GM23338 (cell line): Measurements from ENCODE around the gene PLCXD3. TPM values are rescaled to one million over a fixed set of nuclear protein-coding genes. Genes with fewer than 3 reads are reported as not detected.

Source experiments
- ATAC-seq: fragments of 200-7000 bp; cut with Tn5 transposase; 3 replicates; pipeline ENCODE4 v1.9.1; 2020
- DNase-seq: peaks from one replicate; pipeline ENCODE4 v3.0.0-alpha.2; 2015; ENCODE audit warnings: low spot score
- H2AFZ ChIP-seq: fragments of 200-600 bp; sonication (generic); 2 replicates; pipeline ENCODE4 v1.8.0; 2016; ENCODE audit warnings: antibody characterized with exemption, mild to moderate bottlenecking, moderate library complexity
- H3F3A ChIP-seq: fragments of 200-600 bp; sonication (generic); replicated peaks from 2 replicates; pipeline ENCODE4 v1.8.0; 2017; ENCODE audit warnings: antibody characterized with exemption, mixed run types, low read depth
- H3K27ac ChIP-seq: fragments of 200-600 bp; sonication (generic); 2 replicates; pipeline ENCODE4 v1.6.1; 2016; ENCODE audit warnings: low read depth
- H3K27me3 ChIP-seq: fragments of 200-600 bp; sonication (generic); 2 replicates; pipeline ENCODE4 v1.8.0; 2016; ENCODE audit warnings: mild to moderate bottlenecking, mixed run types, moderate library complexity; ENCODE audit not compliant: insufficient read depth
- H3K36me3 ChIP-seq: fragments of 200-600 bp; sonication (generic); 2 replicates; pipeline ENCODE4 v1.8.0; 2016; ENCODE audit warnings: mild to moderate bottlenecking; ENCODE audit not compliant: insufficient read depth
- H3K4me1 ChIP-seq: fragments of 200-600 bp; sonication (generic); 2 replicates; pipeline ENCODE4 v1.8.0; 2016; ENCODE audit warnings: mild to moderate bottlenecking, moderate library complexity; ENCODE audit not compliant: insufficient read depth
- H3K4me2 ChIP-seq: fragments of 200-600 bp; sonication (generic); 2 replicates; pipeline ENCODE4 v1.7.1; 2017; ENCODE audit warnings: mixed run types
- H3K4me3 ChIP-seq: fragments of 200-600 bp; sonication (generic); 2 replicates; pipeline ENCODE4 v1.6.1; 2016; ENCODE audit warnings: mixed run types
- H3K79me2 ChIP-seq: fragments of 200-600 bp; sonication (generic); replicated peaks from 2 replicates; pipeline ENCODE4 v1.8.0; 2017; ENCODE audit warnings: mild to moderate bottlenecking; ENCODE audit not compliant: insufficient read depth
- H3K9me2 ChIP-seq: fragments of 200-600 bp; sonication (generic); 2 replicates; pipeline ENCODE4 v1.8.0; 2017; ENCODE audit not compliant: insufficient read depth
- H4K20me1 ChIP-seq: fragments of 200-600 bp; sonication (generic); replicated peaks from 2 replicates; pipeline ENCODE4 v1.8.0; 2017; ENCODE audit warnings: mild to moderate bottlenecking; ENCODE audit not compliant: insufficient read depth
- H3K27ac Mint-ChIP-seq: 2 replicates; pipeline ENCODE4 v1.8.0; 2020; ENCODE audit warnings: inconsistent platforms, mild to moderate bottlenecking, moderate library complexity, mixed read lengths
- H3K27me3 Mint-ChIP-seq: 3 replicates; pipeline ENCODE4 v1.8.0; 2022; ENCODE audit warnings: low read depth, mild to moderate bottlenecking, moderate library complexity, mixed read lengths, inconsistent platforms; ENCODE audit not compliant: insufficient read depth, poor library complexity
- H3K36me3 Mint-ChIP-seq: 3 replicates; pipeline ENCODE4 v1.8.0; 2021; ENCODE audit warnings: low read depth, mild to moderate bottlenecking, inconsistent platforms, moderate library complexity, mixed read lengths
- H3K4me1 Mint-ChIP-seq: 3 replicates; pipeline ENCODE4 v1.8.0; 2020; ENCODE audit warnings: mild to moderate bottlenecking, inconsistent platforms, mixed read lengths
- H3K4me3 Mint-ChIP-seq: 3 replicates; pipeline ENCODE4 v1.8.0; 2021; ENCODE audit warnings: moderate library complexity, mild to moderate bottlenecking, inconsistent platforms, mixed read lengths
- H3K9me3 Mint-ChIP-seq: 3 replicates; pipeline ENCODE4 v1.8.0; 2020; ENCODE audit warnings: moderate library complexity, mild to moderate bottlenecking, inconsistent platforms, mixed read lengths
- CREB1 ChIP-seq: fragments of 250-450 bp; sonication (Bioruptor Pico); IDR thresholded peaks from 2 replicates; pipeline ENCODE4 v1.5.0; 2020; ENCODE audit warnings: low read depth, mild to moderate bottlenecking, moderate library complexity
- ETS1 ChIP-seq: IDR thresholded peaks from 2 replicates; pipeline ENCODE4 v1.6.1; 2016; ENCODE audit warnings: antibody characterized with exemption
- EZH2 ChIP-seq: fragments of 200-600 bp; sonication (generic); IDR thresholded peaks from one replicate; pipeline ENCODE4 v1.8.0; 2017; ENCODE audit warnings: antibody characterized with exemption, mild to moderate bottlenecking, low read depth; ENCODE audit not compliant: unreplicated experiment
- EZH2phosphoT487 ChIP-seq: fragments of 200-600 bp; sonication (generic); IDR thresholded peaks from one replicate; pipeline ENCODE4 v1.8.1; 2018; ENCODE audit warnings: antibody characterized with exemption; ENCODE audit not compliant: unreplicated experiment
- JUNB ChIP-seq: IDR thresholded peaks from one replicate; pipeline ENCODE4 v1.6.1; 2016; ENCODE audit warnings: antibody characterized with exemption; ENCODE audit not compliant: unreplicated experiment
- NANOG ChIP-seq: IDR thresholded peaks from 2 replicates; pipeline ENCODE4 v1.6.1; 2016; ENCODE audit warnings: antibody characterized with exemption, borderline replicate concordance
- POLR2AphosphoS5 ChIP-seq: IDR thresholded peaks from 2 replicates; pipeline ENCODE4 v1.6.1; 2016; ENCODE audit warnings: antibody characterized with exemption, low read depth
- STAT1 ChIP-seq: IDR thresholded peaks from one replicate; pipeline ENCODE4 v1.6.1; 2016; ENCODE audit warnings: antibody characterized with exemption; ENCODE audit not compliant: unreplicated experiment
- ZNF114 ChIP-seq: fragments of 250-450 bp; sonication (Bioruptor Pico); IDR thresholded peaks from 2 replicates; pipeline ENCODE4 v1.5.0; 2020; ENCODE audit warnings: mild to moderate bottlenecking, moderate library complexity
- ZNF331 ChIP-seq: fragments of 250-450 bp; sonication (Bioruptor Pico); IDR thresholded peaks from 2 replicates; pipeline ENCODE4 v1.5.0; 2020; ENCODE audit warnings: low read depth, mild to moderate bottlenecking, moderate library complexity
- polyA plus RNA-seq: library from polyadenylated mRNA; unstranded; fragments of >200 nt; fragmentation: Nextera tagmentation; extraction: Ambion mirVana; gene quantifications from 2 replicates; pipeline ENCODE4 v1.2.1, GENCODE V29; 2016
- total RNA-seq: library from RNA; depleted of rRNA; stranded (reverse); fragments of >200 nt; shearing (Covaris generic); gene quantifications from 2 replicates; pipeline ENCODE4 v1.2.3, GENCODE V29; 2014
- TF ChIP-seq, protein P1 (sequence below), 2 experiments: fragments of 200-600 bp in 1 of 2; sonication (generic) in 1 of 2; conservative IDR thresholded peaks; 2 replicates each; pipeline versions ENCODE4 v1.5.1 to v1.6.1; 2016 to 2017; ENCODE audit warnings: antibody characterized with exemption in 2 of 2, low read depth in 2 of 2, mild to moderate bottlenecking in 2 of 2, moderate library complexity in 1 of 2
- TF ChIP-seq, protein P2 (sequence below): fragments of 250-450 bp; sonication (Bioruptor Pico); IDR thresholded peaks from 2 replicates; pipeline ENCODE4 v1.5.0; 2020; ENCODE audit warnings: mild to moderate bottlenecking, moderate library complexity
- TF ChIP-seq, protein P3 (sequence below): IDR thresholded peaks from one replicate; pipeline ENCODE4 v1.6.1; 2018; ENCODE audit warnings: antibody characterized with exemption; ENCODE audit not compliant: unreplicated experiment

Gene PLCXD3
- total and polyA plus RNA-seq, 2 experiments from 2014 or later, result 0.03 TPM

DNA sequence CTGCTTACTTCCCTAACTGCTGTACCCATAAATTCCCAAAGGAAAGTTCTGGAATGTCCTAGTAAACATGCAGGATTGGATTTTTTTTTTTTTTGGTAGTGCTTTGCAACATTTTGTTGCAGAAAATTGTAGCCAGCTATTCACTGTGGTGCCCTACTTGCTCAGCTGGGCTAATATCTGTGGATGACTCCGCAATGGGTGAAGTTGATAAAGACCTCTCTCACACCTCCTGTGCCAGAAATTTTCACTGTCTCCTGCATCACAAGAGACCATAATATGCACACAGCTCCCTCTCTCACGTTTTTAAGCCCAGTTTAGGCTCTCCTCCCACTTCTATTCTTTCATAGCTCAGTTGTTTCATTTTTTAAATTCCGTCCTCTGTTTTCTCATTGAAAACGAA is 160.6 kb downstream of the PLCXD3 start:
- ATAC-seq (no peak), DNase-seq (no peak)
- no peak overlapping the region; the same call in 1 of the 2 replicates for H2AFZ ChIP-seq
- Mint-ChIP-seq H3K36me3 (no peaks in the 10 kb centered on the region), H3K4me3 (no peak overlapping the region), H3K9me3 (peaks cover 2% of the 10 kb centered on the region; the same call in 1 of the 3 replicates), H3K4me1 (peaks cover 2% of the 10 kb centered on the region; the same call in 2 of the 3 replicates), H3K27me3 (no peaks in the 10 kb centered on the region), H3K27ac (no peak overlapping the region)
- no peaks in the 10 kb centered on the region for H3F3A ChIP-seq
- H3K27ac ChIP-seq, result no peak overlapping the region
- no peaks in the 10 kb centered on the region for H3K36me3 ChIP-seq
- H3K4me1 ChIP-seq, result no peaks in the 10 kb centered on the region
- no peak overlapping the region for H3K4me3 ChIP-seq
- TF ChIP-seq EZH2phosphoT487, result no peak
- no peak for TF ChIP-seq ETS1
- TF ChIP-seq EZH2, result no peak
- TF ChIP-seq, protein P1, sequence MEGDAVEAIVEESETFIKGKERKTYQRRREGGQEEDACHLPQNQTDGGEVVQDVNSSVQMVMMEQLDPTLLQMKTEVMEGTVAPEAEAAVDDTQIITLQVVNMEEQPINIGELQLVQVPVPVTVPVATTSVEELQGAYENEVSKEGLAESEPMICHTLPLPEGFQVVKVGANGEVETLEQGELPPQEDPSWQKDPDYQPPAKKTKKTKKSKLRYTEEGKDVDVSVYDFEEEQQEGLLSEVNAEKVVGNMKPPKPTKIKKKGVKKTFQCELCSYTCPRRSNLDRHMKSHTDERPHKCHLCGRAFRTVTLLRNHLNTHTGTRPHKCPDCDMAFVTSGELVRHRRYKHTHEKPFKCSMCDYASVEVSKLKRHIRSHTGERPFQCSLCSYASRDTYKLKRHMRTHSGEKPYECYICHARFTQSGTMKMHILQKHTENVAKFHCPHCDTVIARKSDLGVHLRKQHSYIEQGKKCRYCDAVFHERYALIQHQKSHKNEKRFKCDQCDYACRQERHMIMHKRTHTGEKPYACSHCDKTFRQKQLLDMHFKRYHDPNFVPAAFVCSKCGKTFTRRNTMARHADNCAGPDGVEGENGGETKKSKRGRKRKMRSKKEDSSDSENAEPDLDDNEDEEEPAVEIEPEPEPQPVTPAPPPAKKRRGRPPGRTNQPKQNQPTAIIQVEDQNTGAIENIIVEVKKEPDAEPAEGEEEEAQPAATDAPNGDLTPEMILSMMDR (conservative IDR thresholded peaks at IDR 0.05; ENCODE audit: low read depth in 2 of 2), result no peak
- TF ChIP-seq NANOG, result no peak
- no peak for TF ChIP-seq ZNF114 (CRISPR knock-in tag)
- TF ChIP-seq CREB1 (CRISPR knock-in tag), result no peak
- TF ChIP-seq, protein P2, sequence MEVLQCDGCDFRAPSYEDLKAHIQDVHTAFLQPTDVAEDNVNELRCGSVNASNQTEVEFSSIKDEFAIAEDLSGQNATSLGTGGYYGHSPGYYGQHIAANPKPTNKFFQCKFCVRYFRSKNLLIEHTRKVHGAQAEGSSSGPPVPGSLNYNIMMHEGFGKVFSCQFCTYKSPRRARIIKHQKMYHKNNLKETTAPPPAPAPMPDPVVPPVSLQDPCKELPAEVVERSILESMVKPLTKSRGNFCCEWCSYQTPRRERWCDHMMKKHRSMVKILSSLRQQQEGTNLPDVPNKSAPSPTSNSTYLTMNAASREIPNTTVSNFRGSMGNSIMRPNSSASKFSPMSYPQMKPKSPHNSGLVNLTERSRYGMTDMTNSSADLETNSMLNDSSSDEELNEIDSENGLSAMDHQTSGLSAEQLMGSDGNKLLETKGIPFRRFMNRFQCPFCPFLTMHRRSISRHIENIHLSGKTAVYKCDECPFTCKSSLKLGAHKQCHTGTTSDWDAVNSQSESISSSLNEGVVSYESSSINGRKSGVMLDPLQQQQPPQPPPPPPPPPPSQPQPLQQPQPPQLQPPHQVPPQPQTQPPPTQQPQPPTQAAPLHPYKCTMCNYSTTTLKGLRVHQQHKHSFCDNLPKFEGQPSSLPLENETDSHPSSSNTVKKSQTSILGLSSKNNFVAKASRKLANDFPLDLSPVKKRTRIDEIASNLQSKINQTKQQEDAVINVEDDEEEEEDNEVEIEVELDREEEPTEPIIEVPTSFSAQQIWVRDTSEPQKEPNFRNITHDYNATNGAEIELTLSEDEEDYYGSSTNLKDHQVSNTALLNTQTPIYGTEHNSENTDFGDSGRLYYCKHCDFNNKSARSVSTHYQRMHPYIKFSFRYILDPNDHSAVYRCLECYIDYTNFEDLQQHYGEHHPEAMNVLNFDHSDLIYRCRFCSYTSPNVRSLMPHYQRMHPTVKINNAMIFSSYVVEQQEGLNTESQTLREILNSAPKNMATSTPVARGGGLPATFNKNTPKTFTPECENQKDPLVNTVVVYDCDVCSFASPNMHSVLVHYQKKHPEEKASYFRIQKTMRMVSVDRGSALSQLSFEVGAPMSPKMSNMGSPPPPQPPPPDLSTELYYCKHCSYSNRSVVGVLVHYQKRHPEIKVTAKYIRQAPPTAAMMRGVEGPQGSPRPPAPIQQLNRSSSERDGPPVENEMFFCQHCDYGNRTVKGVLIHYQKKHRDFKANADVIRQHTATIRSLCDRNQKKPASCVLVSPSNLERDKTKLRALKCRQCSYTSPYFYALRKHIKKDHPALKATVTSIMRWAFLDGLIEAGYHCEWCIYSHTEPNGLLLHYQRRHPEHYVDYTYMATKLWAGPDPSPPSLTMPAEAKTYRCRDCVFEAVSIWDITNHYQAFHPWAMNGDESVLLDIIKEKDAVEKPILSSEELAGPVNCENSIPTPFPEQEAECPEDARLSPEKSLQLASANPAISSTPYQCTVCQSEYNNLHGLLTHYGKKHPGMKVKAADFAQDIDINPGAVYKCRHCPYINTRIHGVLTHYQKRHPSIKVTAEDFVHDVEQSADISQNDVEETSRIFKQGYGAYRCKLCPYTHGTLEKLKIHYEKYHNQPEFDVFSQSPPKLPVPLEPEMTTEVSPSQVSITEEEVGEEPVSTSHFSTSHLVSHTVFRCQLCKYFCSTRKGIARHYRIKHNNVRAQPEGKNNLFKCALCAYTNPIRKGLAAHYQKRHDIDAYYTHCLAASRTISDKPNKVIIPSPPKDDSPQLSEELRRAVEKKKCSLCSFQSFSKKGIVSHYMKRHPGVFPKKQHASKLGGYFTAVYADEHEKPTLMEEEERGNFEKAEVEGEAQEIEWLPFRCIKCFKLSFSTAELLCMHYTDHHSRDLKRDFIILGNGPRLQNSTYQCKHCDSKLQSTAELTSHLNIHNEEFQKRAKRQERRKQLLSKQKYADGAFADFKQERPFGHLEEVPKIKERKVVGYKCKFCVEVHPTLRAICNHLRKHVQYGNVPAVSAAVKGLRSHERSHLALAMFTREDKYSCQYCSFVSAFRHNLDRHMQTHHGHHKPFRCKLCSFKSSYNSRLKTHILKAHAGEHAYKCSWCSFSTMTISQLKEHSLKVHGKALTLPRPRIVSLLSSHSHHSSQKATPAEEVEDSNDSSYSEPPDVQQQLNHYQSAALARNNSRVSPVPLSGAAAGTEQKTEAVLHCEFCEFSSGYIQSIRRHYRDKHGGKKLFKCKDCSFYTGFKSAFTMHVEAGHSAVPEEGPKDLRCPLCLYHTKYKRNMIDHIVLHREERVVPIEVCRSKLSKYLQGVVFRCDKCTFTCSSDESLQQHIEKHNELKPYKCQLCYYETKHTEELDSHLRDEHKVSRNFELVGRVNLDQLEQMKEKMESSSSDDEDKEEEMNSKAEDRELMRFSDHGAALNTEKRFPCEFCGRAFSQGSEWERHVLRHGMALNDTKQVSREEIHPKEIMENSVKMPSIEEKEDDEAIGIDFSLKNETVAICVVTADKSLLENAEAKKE (CRISPR knock-in tag), result no peak
- TF ChIP-seq JUNB, result no peak
- TF ChIP-seq, protein P3, sequence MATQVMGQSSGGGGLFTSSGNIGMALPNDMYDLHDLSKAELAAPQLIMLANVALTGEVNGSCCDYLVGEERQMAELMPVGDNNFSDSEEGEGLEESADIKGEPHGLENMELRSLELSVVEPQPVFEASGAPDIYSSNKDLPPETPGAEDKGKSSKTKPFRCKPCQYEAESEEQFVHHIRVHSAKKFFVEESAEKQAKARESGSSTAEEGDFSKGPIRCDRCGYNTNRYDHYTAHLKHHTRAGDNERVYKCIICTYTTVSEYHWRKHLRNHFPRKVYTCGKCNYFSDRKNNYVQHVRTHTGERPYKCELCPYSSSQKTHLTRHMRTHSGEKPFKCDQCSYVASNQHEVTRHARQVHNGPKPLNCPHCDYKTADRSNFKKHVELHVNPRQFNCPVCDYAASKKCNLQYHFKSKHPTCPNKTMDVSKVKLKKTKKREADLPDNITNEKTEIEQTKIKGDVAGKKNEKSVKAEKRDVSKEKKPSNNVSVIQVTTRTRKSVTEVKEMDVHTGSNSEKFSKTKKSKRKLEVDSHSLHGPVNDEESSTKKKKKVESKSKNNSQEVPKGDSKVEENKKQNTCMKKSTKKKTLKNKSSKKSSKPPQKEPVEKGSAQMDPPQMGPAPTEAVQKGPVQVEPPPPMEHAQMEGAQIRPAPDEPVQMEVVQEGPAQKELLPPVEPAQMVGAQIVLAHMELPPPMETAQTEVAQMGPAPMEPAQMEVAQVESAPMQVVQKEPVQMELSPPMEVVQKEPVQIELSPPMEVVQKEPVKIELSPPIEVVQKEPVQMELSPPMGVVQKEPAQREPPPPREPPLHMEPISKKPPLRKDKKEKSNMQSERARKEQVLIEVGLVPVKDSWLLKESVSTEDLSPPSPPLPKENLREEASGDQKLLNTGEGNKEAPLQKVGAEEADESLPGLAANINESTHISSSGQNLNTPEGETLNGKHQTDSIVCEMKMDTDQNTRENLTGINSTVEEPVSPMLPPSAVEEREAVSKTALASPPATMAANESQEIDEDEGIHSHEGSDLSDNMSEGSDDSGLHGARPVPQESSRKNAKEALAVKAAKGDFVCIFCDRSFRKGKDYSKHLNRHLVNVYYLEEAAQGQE, result no peak
- no peak for TF ChIP-seq POLR2AphosphoS5
- no peak for TF ChIP-seq STAT1
- TF ChIP-seq ZNF331 (CRISPR knock-in tag), result no peak
- H3K27me3 ChIP-seq, result no peaks in the 10 kb centered on the region
- H3K79me2 ChIP-seq, result no peaks in the 10 kb centered on the region
- H4K20me1 ChIP-seq, result no peaks in the 10 kb centered on the region
- H3K9me2 ChIP-seq, result 0 out of 2 replicates have a peak, but pooled peaks cover 7% of the 10 kb centered on the region
- no peak overlapping the region for H3K4me2 ChIP-seq
